SK-N-SH (cell line): ENCODE results near the gene OLFML1. TPM values are rescaled to one million over a fixed set of nuclear protein-coding genes. Genes with fewer than 3 reads are reported as not detected.

ENCODE experiments used
- CTCF ChIA-PET: fragments of 300-600, 350-600 bp; formaldehyde crosslinking; extraction: SDS; loops from one replicate; lab custom pipeline; 2021; lab: Yijun Ruan, JAX
- POLR2A ChIA-PET: fragments of 350-600 bp; sonication (Branson Sonifier 250); formaldehyde crosslinking; extraction: SDS; loops from one replicate; lab custom pipeline; 2020; ENCODE audit warnings: antibody characterized with exemption, inconsistent platforms; lab: Yijun Ruan, JAX
- DNase-seq: peaks from one replicate; pipeline ENCODE4 v3.0.0; 2012
- H2AFZ ChIP-seq: fragments of 200-600 bp; sonication (generic); 2 replicates; pipeline ENCODE4 v1.8.1; 2016; ENCODE audit warnings: antibody characterized with exemption, mild to moderate bottlenecking, low read depth
- H3F3A ChIP-seq: fragments of 200-600 bp; sonication (generic); replicated peaks from 2 replicates; pipeline ENCODE3; 2016; ENCODE audit warnings: antibody characterized with exemption, mild to moderate bottlenecking; ENCODE audit not compliant: insufficient read depth
- H3K27ac ChIP-seq, 2 experiments: fragments of 200-500 bp in 1 of 2; fragments of 200-600 bp in 1 of 2; sonication (Bioruptor generic) in 1 of 2; sonication (generic), shearing (Covaris generic) in 1 of 2; 2 replicates each; pipeline versions ENCODE4 v1.5.1 to v1.6.1; 2014 to 2016; ENCODE audit warnings: low read depth in 2 of 2, inconsistent platforms in 1 of 2, low read length in 1 of 2, mild to moderate bottlenecking in 1 of 2, mixed read lengths in 1 of 2
- H3K27me3 ChIP-seq: fragments of 200-600 bp; sonication (generic), shearing (Covaris generic); 2 replicates; pipeline ENCODE4 v1.6.1; 2016; ENCODE audit warnings: mixed run types; ENCODE audit not compliant: insufficient read depth
- H3K36me3 ChIP-seq, 2 experiments: fragments of 200-500 bp in 1 of 2; fragments of 200-600 bp in 1 of 2; sonication (Bioruptor generic) in 1 of 2; sonication (generic) in 1 of 2; replicated peaks in 1 of 2; 2 replicates each; pipeline versions ENCODE3 to v1.5.1; 2014 to 2016; ENCODE audit warnings: low read length in 1 of 2, mild to moderate bottlenecking in 1 of 2; ENCODE audit not compliant: insufficient read depth in 2 of 2, control insufficient read depth in 1 of 2
- H3K4me1 ChIP-seq, 2 experiments: fragments of 200-500 bp in 1 of 2; fragments of 200-600 bp in 1 of 2; sonication (Bioruptor generic) in 1 of 2; sonication (generic), shearing (Covaris generic) in 1 of 2; 2 replicates each; pipeline versions ENCODE4 v1.5.1 to v1.6.1; 2014 to 2016; ENCODE audit warnings: low read depth in 1 of 2, low read length in 1 of 2, mixed run types in 1 of 2; ENCODE audit not compliant: insufficient read depth in 2 of 2, control insufficient read depth in 1 of 2
- H3K4me2 ChIP-seq: fragments of 200-600 bp; sonication (generic), shearing (Covaris generic); 2 replicates; pipeline ENCODE4 v1.6.1; 2017; ENCODE audit warnings: mixed run types
- H3K4me3 ChIP-seq, 2 experiments: fragments of 200-500 bp in 1 of 2; fragments of 200-600 bp in 1 of 2; sonication (Bioruptor generic) in 1 of 2; sonication (generic), shearing (Covaris generic) in 1 of 2; 2 replicates each; pipeline versions ENCODE4 v1.5.1 to v1.8.1; 2014 to 2016; ENCODE audit warnings: low read depth in 2 of 2, inconsistent platforms in 1 of 2, low read length in 1 of 2, mild to moderate bottlenecking in 1 of 2, mixed read lengths in 1 of 2, moderate library complexity in 1 of 2
- H3K79me2 ChIP-seq: fragments of 200-600 bp; sonication (generic); 2 replicates; pipeline ENCODE4 v1.8.1; 2017; ENCODE audit warnings: mild to moderate bottlenecking; ENCODE audit not compliant: insufficient read depth
- H3K9ac ChIP-seq: fragments of 200-600 bp; sonication (generic); 2 replicates; pipeline ENCODE4 v1.6.1; 2017; ENCODE audit warnings: mixed run types
- H3K9me2 ChIP-seq: fragments of 200-600 bp; sonication (generic); 2 replicates; pipeline ENCODE4 v1.6.1; 2017; ENCODE audit warnings: mixed run types
- H3K9me3 ChIP-seq: fragments of 200-600 bp; sonication (generic); 2 replicates; pipeline ENCODE4 v1.6.1; 2017; ENCODE audit warnings: mixed run types, mild to moderate bottlenecking, moderate library complexity
- H4K20me1 ChIP-seq: fragments of 200-600 bp; sonication (generic); 2 replicates; pipeline ENCODE4 v1.6.1; 2017; ENCODE audit warnings: mild to moderate bottlenecking, mixed run types; ENCODE audit not compliant: insufficient read depth
- CHD2 ChIP-seq: fragments of 150-350 bp; IDR thresholded peaks from 2 replicates; pipeline ENCODE4 v1.6.1; 2018; ENCODE audit warnings: low read length; ENCODE audit not compliant: partially characterized antibody
- ELF1 ChIP-seq: IDR thresholded peaks from 2 replicates; pipeline ENCODE4 v1.4.0; 2012
- EZH2phosphoT487 ChIP-seq: fragments of 200-600 bp; sonication (generic); IDR thresholded peaks from 2 replicates; pipeline ENCODE4 v1.6.1; 2017; ENCODE audit warnings: low read depth, mixed run types, mild to moderate bottlenecking, antibody characterized with exemption, moderate library complexity, borderline replicate concordance
- GATA2 ChIP-seq: sonication (generic); formaldehyde crosslinking; IDR thresholded peaks from 2 replicates; pipeline ENCODE4 v1.5.0; 2020; ENCODE audit warnings: mild to moderate bottlenecking, missing genetic modification reagents
- POLR2AphosphoS5 ChIP-seq: IDR thresholded peaks from 2 replicates; pipeline ENCODE4 v1.6.1; 2012; ENCODE audit warnings: low read depth, low read length
- RCOR1 ChIP-seq: fragments of 150-350 bp; IDR thresholded peaks from 2 replicates; pipeline ENCODE4 v1.6.1; 2017; ENCODE audit warnings: antibody characterized with exemption, low read length
- RXRA ChIP-seq: IDR thresholded peaks from 2 replicates; pipeline ENCODE4 v1.4.0; 2012; ENCODE audit warnings: low read depth, mild to moderate bottlenecking, borderline replicate concordance
- TEAD4 ChIP-seq: IDR thresholded peaks from 2 replicates; pipeline ENCODE4 v1.4.0; 2012; ENCODE audit warnings: mild to moderate bottlenecking, borderline replicate concordance; ENCODE audit not compliant: insufficient read depth
- WGBS: methylation state at CpG from one replicate; pipeline ENCODE4 v1.1.6; 2017; ENCODE audit warnings: low lambda C conversion rate; 5-methylcytosine and 5-hydroxymethylcytosine counted together
- polyA plus RNA-seq, 3 experiments: library from polyadenylated mRNA; depleted of rRNA; stranded (reverse); fragments of >200 nt; gene quantifications; 2 replicates each; pipeline ENCODE4 v1.2.3, GENCODE V29; 2012
- TF ChIP-seq, protein P1 (sequence below): IDR thresholded peaks from 2 replicates; pipeline ENCODE4 v1.4.0; 2012; ENCODE audit warnings: low read depth, borderline replicate concordance
- TF ChIP-seq, protein P2 (sequence below): fragments of 150-350 bp; IDR thresholded peaks from 2 replicates; pipeline ENCODE4 v1.6.1; 2017; ENCODE audit warnings: antibody characterized with exemption, low read length, low read depth, borderline replicate concordance

Gene OLFML1
- polyA plus RNA-seq, 1 of the 3 experiments (the other 2 are of a cell fraction), result not detected

GRCh38 chr11:7520011-7520942 lies 35.0 kb downstream of the OLFML1 start:
- Histone ChIP-seq H4K20me1 (no peaks in the 10 kb centered on the region), H3K27me3 (no peaks in the 10 kb centered on the region; the same call in 1 of the 2 replicates), H3K4me1 (no peaks in the 10 kb centered on the region), H2AFZ (no peak overlapping the region), H3K27ac (no peak overlapping the region), H3K9me3 (no peaks in the 10 kb centered on the region), H3K9me2 (no peaks in the 10 kb centered on the region), H3K36me3 (no peaks in the 10 kb centered on the region), H3K4me3 (no peak overlapping the region), H3K9ac (no peak overlapping the region), H3K4me2 (no peak overlapping the region), H3F3A (no peaks in the 10 kb centered on the region), H3K79me2 (no peaks in the 10 kb centered on the region)
- ChIA-PET CTCF (interaction anchor here (1.3 to 3.3 kb wide), 4 partner anchors 8 to 145 kb away, joined by 3 to 15 read pairs (median 8); no protein-coding TSS in a partner anchor), POLR2A (no interaction called here)
- WGBS, result 62% methylated on average over 17 of the region's 18 CpGs
- no peak for DNase-seq
- TF ChIP-seq GATA2 (no peak), ELF1 (no peak), RCOR1 (no peak), RXRA (no peak), CHD2 (no peak), EZH2phosphoT487 (no peak), TEAD4 (no peak)
- TF ChIP-seq, protein P1, sequence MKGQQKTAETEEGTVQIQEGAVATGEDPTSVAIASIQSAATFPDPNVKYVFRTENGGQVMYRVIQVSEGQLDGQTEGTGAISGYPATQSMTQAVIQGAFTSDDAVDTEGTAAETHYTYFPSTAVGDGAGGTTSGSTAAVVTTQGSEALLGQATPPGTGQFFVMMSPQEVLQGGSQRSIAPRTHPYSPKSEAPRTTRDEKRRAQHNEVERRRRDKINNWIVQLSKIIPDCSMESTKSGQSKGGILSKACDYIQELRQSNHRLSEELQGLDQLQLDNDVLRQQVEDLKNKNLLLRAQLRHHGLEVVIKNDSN, result no peak

DNA sequence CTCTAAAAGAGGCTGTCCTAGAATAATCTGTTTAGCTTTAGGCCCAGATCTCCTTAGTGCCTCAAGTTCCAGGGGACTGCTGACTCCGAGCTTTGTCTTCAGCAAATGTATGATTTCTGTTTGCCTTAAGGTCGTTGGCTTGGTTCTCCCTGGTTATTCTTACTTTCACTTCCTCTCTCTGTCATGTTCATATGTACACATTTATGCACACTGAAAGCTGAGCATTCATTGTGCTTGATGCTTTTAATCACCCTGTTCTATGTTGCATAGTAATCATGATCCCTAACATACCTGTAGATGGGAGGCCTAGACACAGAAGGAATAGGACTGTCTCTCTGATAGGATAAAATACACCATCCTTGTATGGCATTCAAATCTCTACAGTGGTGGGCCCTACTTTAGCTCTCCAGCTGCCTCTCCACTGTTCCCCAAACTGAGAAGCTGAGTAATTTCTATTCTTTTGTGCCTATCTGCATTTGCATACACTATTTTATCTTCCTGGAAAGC lies 35.7 kb downstream of the OLFML1 start:
- ChIA-PET CTCF (interaction anchor here (1.3 to 3.3 kb wide), 4 partner anchors 9 to 145 kb away, joined by 3 to 15 read pairs (median 8); no protein-coding TSS in a partner anchor), POLR2A (no interaction called here)
- H3K36me3 ChIP-seq, result no peaks in the 10 kb centered on the region
- no peak overlapping the region for H3K4me2 ChIP-seq
- no peaks in the 10 kb centered on the region for H3K9me3 ChIP-seq
- no peaks in the 10 kb centered on the region for H3K79me2 ChIP-seq
- H3K27me3 ChIP-seq, result peaks cover 5% of the 10 kb centered on the region; the same call in 1 of the 2 replicates
- H2AFZ ChIP-seq, result no peak overlapping the region
- no peaks in the 10 kb centered on the region for H3F3A ChIP-seq
- TF ChIP-seq, protein P2, sequence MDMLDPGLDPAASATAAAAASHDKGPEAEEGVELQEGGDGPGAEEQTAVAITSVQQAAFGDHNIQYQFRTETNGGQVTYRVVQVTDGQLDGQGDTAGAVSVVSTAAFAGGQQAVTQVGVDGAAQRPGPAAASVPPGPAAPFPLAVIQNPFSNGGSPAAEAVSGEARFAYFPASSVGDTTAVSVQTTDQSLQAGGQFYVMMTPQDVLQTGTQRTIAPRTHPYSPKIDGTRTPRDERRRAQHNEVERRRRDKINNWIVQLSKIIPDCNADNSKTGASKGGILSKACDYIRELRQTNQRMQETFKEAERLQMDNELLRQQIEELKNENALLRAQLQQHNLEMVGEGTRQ, result no peak
- TF ChIP-seq POLR2AphosphoS5, result no peak
- DNase-seq, result no peak
- H3K4me3 ChIP-seq, result no peak overlapping the region
- H4K20me1 ChIP-seq, result no peaks in the 10 kb centered on the region
- no peak overlapping the region for H3K27ac ChIP-seq
- no peaks in the 10 kb centered on the region for H3K9me2 ChIP-seq
- no peaks in the 10 kb centered on the region for H3K4me1 ChIP-seq
- 24% methylated on average over 2 of the region's 2 CpGs for WGBS
- H3K9ac ChIP-seq, result no peak overlapping the region
